GM18505 (cell line): ENCODE measurements around the gene UPK1B.
"Not testable (repeated sequence)": the region's sequence is repeated elsewhere in the genome, so short reads cannot be mapped to it uniquely, and the experiment has no call there.

Experiments
- ATAC-seq: cut with Tn5 transposase; IDR thresholded peaks from one replicate; pipeline ENCODE4 v1.9.1; 2021; ENCODE audit not compliant: unreplicated experiment
- POLR2A ChIP-seq: IDR thresholded peaks from 4 replicates; pipeline ENCODE4 v1.6.1; 2011; ENCODE audit warnings: borderline replicate concordance; ENCODE audit not compliant: insufficient read depth, insufficient read length; ENCODE audit errors: extremely low read depth

Gene UPK1B

DNA sequence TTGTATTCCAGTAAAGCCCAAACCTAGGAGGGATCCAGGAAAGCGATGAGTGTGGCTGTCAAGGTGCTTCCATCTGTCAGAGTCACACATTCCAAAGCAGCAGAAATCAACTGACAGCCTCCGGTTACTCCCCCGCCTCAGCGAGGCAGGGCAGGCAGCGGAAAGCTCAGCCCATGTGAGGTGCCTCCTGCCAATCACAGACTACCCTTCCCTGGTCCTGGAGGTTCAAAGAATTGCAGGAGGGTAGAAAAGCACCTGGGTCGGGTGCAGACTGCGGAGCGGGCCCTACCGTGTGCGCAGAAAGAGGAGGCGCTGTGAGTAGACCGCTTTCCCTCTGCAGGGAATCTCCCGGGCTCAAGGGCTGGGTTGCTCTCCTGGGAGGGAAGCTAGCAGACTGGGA lies at the start of gene UPK1B:
Gene UPK1B, plus strand, starts transcription at position 274 of the 400 bp plus-strand sequence. CDS start 13,144 bp downstream, outside the sequence.
- no peak for TF ChIP-seq POLR2A
- ATAC-seq, result no peak

DNA sequence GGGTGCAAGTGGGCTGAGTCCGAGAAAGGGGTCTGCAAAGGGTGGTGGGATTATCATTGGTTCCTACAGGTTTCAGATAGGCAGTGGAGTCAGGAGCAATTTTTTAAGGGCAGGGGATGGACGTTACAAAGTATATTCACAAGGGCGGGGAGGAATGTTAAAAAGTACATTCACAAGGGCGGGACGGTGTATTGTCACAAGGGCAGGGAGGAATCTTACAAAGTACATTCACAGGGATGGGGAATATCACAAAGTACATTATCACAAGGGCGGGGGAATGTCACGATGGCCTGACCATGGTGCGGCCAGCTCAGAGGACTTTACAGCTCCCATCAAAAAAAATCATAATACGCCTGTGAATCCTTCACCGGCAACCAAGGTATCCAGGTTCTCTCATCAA lies 48.1 kb upstream of the UPK1B start:
- TF ChIP-seq POLR2A, result no peak
- ATAC-seq, result no peak

GRCh38 chr3:119125742-119126504 lies 47.5 kb upstream of the UPK1B start:
- no peak for ATAC-seq
- no peak for TF ChIP-seq POLR2A

DNA sequence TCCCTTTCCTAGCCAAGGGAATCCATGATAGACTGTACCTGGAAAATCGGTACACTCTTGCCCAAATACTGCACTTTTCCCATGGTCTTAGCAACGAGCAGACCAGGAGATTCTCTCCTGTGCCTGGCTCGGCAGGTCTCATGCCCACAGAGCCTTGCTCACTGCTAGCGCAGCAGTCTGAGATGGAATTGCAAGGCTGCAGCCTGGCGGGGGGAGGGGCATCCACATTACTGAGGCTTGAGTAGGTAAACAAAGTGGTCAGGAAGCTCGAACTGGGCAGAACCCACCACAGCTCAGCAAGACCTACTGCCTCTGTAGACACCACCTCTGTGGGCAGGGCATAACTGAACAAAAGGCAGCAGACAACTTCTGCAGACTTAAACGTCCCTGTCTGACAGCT lies 43.1 kb upstream of the UPK1B start:
- not testable (repeated sequence) for ATAC-seq

- not testable (repeated sequence) for ATAC-seq
Observed at GRCh38 chr3:119132291-119132690, 41.1 kb upstream of the UPK1B start.

DNA sequence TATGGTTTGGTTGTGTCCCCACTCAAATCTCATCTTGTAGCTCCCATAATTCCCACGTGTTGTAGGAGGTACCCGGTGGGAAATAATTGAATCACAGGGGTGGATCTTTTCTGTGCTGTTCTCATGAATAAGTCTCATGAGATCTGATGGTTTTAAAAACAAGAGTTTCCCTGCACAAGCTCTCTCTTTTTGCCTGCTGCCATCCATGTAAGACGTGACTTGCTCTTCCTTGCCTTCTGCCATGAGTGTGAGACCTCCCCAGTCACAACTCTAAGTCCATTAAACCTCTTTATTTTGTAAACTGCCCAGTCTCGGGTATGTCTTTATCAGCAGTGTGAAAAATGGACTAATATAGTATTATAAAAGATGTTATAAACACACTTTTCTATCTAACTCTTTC lies 34.0 kb upstream of the UPK1B start:
- not testable (repeated sequence) for ATAC-seq

DNA sequence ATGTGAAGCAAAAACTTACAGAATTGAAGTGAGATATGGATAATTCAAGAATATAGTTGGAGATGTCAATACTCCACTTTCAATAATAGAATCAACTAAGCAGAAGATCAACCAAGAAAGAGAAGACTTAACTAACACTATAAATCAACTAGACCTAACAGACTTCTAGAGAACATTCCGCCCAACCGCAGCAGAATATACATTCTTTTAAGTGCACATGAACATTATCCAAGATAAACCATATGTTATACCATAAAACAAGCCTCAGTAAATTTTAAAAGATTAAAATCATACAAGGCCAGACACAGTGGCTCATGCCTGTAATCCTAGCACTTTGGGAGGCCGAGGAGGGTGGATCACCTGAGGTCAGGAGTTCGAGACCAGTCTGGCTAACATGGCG lies 32.9 kb upstream of the UPK1B start:
- no peak for TF ChIP-seq POLR2A
- no peak for ATAC-seq

GRCh38 chr3:119145128-119145499 lies 28.3 kb upstream of the UPK1B start:
- TF ChIP-seq POLR2A, result no peak
- ATAC-seq, result peak; percentile 14

DNA sequence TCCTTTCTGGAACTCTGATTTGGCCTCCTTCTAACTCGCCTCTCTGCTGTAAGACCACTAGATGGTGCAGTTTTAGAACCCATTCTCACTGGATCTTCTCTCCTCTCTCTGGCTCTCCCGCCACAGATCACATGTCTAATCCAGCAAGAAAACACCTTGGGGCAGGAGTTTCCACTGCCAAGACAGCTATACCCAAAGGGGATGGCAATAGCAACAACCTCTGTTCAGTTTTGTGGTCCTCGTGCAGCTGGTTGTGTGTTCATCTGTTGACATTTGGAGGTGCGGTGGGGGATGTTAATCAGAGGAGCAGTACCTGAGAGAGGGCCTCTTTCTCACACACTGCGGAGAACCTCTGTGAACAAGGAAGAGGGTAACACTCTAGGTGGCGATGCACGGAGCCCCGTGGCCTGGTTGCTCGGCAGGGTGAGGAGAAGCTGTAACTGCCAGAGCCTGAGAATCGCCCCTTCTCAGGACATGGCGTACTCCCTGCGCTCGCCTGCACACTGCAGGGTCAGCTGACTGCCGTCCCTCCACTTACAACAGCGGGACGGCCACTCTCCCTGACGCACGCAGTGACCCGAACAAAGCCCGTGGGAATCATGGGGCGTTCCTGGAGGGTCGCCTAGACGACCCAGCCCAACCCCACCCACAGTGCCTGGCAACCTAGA lies 27.8 kb upstream of the UPK1B start, which contains the start of gene TEX55:
Gene TEX55, plus strand, starts transcription at position 666 of the 668 bp plus-strand sequence. CDS start 25 bp downstream, outside the sequence.
- no peak for TF ChIP-seq POLR2A
- peak; percentile 66 for ATAC-seq

- ATAC-seq, result no peak
- TF ChIP-seq POLR2A, result no peak
Observed at GRCh38 chr3:119146578-119147375, 26.6 kb upstream of the UPK1B start.

- no peak for ATAC-seq
- TF ChIP-seq POLR2A, result no peak
Observed at GRCh38 chr3:119147494-119147893, 25.9 kb upstream of the UPK1B start.

- no peak for ATAC-seq
- no peak for TF ChIP-seq POLR2A
Observed at GRCh38 chr3:119148493-119149180, 24.8 kb upstream of the UPK1B start.

- no peak for ATAC-seq
- no peak for TF ChIP-seq POLR2A
Observed at GRCh38 chr3:119149484-119149883, 23.9 kb upstream of the UPK1B start.
